Left lung (tissue), 10 donors: ENCODE measurements around the gene RASAL1. TPM values are rescaled to one million over a fixed set of nuclear protein-coding genes. Genes with fewer than 3 reads are reported as not detected.
A peak's percentile ranks its signal among the peaks of the same experiment; 100 is the strongest.

Source experiments
- ATAC-seq: fragments of 200-7000 bp; cut with Tn5 transposase; one replicate; pipeline ENCODE4 v1.9.1; 2020; ENCODE audit warnings: moderate library complexity
- DNase-seq, 4 donors: peaks; one replicate each; pipeline ENCODE4 v3.0.0-alpha.2; 2013 to 2020
- H3K27ac ChIP-seq, 2 donors: fragments of 200-600 bp; sonication (generic) in 1 of 2; one replicate each; pipeline versions ENCODE4 v1.5.0 to v1.8.0; 2020 to 2021
- H3K27me3 ChIP-seq, 2 donors: fragments of 200-600 bp; sonication (generic) in 1 of 2; one replicate each; pipeline versions ENCODE4 v1.5.0 to v1.8.0; 2020 to 2021
- H3K36me3 ChIP-seq, 2 donors: fragments of 200-600 bp; sonication (generic) in 1 of 2; one replicate each; pipeline versions ENCODE4 v1.5.0 to v1.8.0; 2020 to 2021
- H3K4me1 ChIP-seq, 2 donors: fragments of 200-600 bp; one replicate each; pipeline ENCODE4 v1.8.0; 2021
- H3K4me3 ChIP-seq, 2 donors: fragments of 200-600 bp; sonication (generic) in 1 of 2; one replicate each; pipeline versions ENCODE4 v1.5.0 to v1.8.0; 2020 to 2021; ENCODE audit warnings: mild to moderate bottlenecking in 1 of 2
- H3K9me3 ChIP-seq, 2 donors: fragments of 200-600 bp; sonication (generic) in 1 of 2; one replicate each; pipeline versions ENCODE4 v1.5.0 to v1.8.0; 2020 to 2021
- CTCF ChIP-seq, 2 donors: fragments of 200-600 bp; sonication (generic) in 1 of 2; IDR thresholded peaks; one replicate each; pipeline versions ENCODE4 v1.5.0 to v1.8.0; 2021; ENCODE audit warnings: antibody characterized with exemption in 2 of 2
- intact Hi-C, 2 donors: fragments of 100-400 bp; cut with DNase I; formaldehyde crosslinking; loops; one replicate each; pipeline versions ENCODE4 v1.11.2 to v1.14.2; 2022
- microRNA-seq, 2 donors: library from miRNA; unstranded; fragments of <30 nt; microRNA quantifications; one replicate each; pipeline ENCODE4, GENCODE V29; 2019
- polyA plus RNA-seq, 6 donors: library from polyadenylated mRNA; unstranded; fragments of 120-200 nt; gene quantifications; one replicate each; pipeline ENCODE4 v1.2.1, GENCODE V29; 2013; ENCODE audit not compliant: insufficient read length in 6 of 6
- total RNA-seq, 2 donors: library from RNA; stranded (reverse); fragmentation: NEBNext Ultra II Directional; extraction: Animal tissue kit (Norgen Biotek cat#: 25700); gene quantifications; one replicate each; pipeline ENCODE4 v1.2.1, GENCODE V29; 2021
- donor health status: DM: no; HTN: yes; CAD: no.
- donor health status: DM: no; HTN: no; CAD: no.

Gene RASAL1
- total and polyA plus RNA-seq, 8 donors, result 0.16 to 0.46 (median 0.24) TPM

- Histone ChIP-seq H3K27me3 (peaks cover 0 to 44% of the 10 kb centered on the region in 2 donors), H3K36me3 (no peaks in the 10 kb centered on the region), H3K4me1 (no peaks in the 10 kb centered on the region), H3K27ac (no peak overlapping the region), H3K4me3 (no peak overlapping the region), H3K9me3 (no peaks in the 10 kb centered on the region)
- intact Hi-C loops, result loop anchor here in 1 of 2 donors (5.0 kb wide), 1 partner anchor 122 kb away; no protein-coding TSS in a partner anchor
- no peak for DNase-seq
- no peak for TF ChIP-seq CTCF (IDR thresholded peaks at IDR 0.05)
- ATAC-seq, result peak; percentile 46
These were observed 85.4 kb downstream of the RASAL1 start for GRCh38 chr12:113049976-113050742.

Small RNA genes lying within 50 kb of the gene (microRNA-seq; reads per million reads assigned to microRNA genes)
- 0 reads per million in 2 donors for gene MIR7106

Other genes with a start within 250 kb of the RASAL1 start
- 10 to 100 TPM; 25.7 to 48.3 TPM for gene OAS1, start 228.8 kb downstream of the RASAL1 start, total RNA-seq
- gene OAS1, start 228.8 kb downstream of the RASAL1 start, polyA plus RNA-seq, result 1 to 10 TPM; 3.3 to 6.6 (median 4.7) TPM
- 10 to 100 TPM; 35.8 to 47.5 TPM for gene OAS3, start 197.3 kb downstream of the RASAL1 start, total RNA-seq
- 10 to 100 TPM; 11.4 to 19.4 (median 16.6) TPM for gene OAS3, start 197.3 kb downstream of the RASAL1 start, polyA plus RNA-seq
- 10 to 100 TPM; 24.0 to 35.3 TPM for gene OAS2, start 157.2 kb downstream of the RASAL1 start, total RNA-seq
- gene OAS2, start 157.2 kb downstream of the RASAL1 start, polyA plus RNA-seq, result 10 to 100 TPM in 5 of 6 donors, 1 to 10 TPM in 1; 5.5 to 11.6 (median 10.1) TPM
- 1 to 10 TPM in 1 of 2 donors, under 1 TPM in 1; 0.70 to 3.8 TPM for gene DTX1, start 79.0 kb downstream of the RASAL1 start, total RNA-seq
- 1 to 10 TPM; 3.6 to 6.3 (median 5.0) TPM for gene DTX1, start 79.0 kb downstream of the RASAL1 start, polyA plus RNA-seq
- 1 to 10 TPM in 1 of 2 donors, not detected in 1; 4.3 TPM for gene CFAP73, start 14.0 kb upstream of the RASAL1 start, total RNA-seq
- gene CFAP73, start 14.0 kb upstream of the RASAL1 start, polyA plus RNA-seq, result 1 to 10 TPM in 5 of 6 donors, under 1 TPM in 1; 0.66 to 5.4 (median 3.5) TPM
- gene DDX54, start 49.7 kb upstream of the RASAL1 start, total RNA-seq, result 10 to 100 TPM; 42.0 to 61.1 TPM
- gene DDX54, start 49.7 kb upstream of the RASAL1 start, polyA plus RNA-seq, result 10 to 100 TPM; 47.9 to 73.6 (median 62.9) TPM
- 10 to 100 TPM; 16.7 to 17.3 TPM for gene RITA1, start 50.0 kb upstream of the RASAL1 start, total RNA-seq
- gene RITA1, start 50.0 kb upstream of the RASAL1 start, polyA plus RNA-seq, result 10 to 100 TPM in 4 of 6 donors, 1 to 10 TPM in 2; 9.1 to 14.4 (median 10.9) TPM
- gene TPCN1, start 85.7 kb upstream of the RASAL1 start, total RNA-seq, result 10 to 100 TPM; 39.6 to 54.1 TPM
- 10 to 100 TPM; 24.7 to 41.5 (median 34.3) TPM for gene TPCN1, start 85.7 kb upstream of the RASAL1 start, polyA plus RNA-seq
- gene SLC8B1, start 199.3 kb upstream of the RASAL1 start, total RNA-seq, result 10 to 100 TPM; 34.9 to 40.1 TPM
- gene SLC8B1, start 199.3 kb upstream of the RASAL1 start, polyA plus RNA-seq, result 10 to 100 TPM; 10.5 to 15.8 (median 12.4) TPM
- 10 to 100 TPM; 48.7 to 75.0 TPM for gene PLBD2, start 222.8 kb upstream of the RASAL1 start, total RNA-seq
- 10 to 100 TPM; 17.7 to 21.9 (median 20.0) TPM for gene PLBD2, start 222.8 kb upstream of the RASAL1 start, polyA plus RNA-seq